ENCODE data around the gene LETM1. TPM values are rescaled to one million over a fixed set of nuclear protein-coding genes. Genes with fewer than 3 reads are reported as not detected.
"Not testable (repeated sequence)": the region's sequence is repeated elsewhere in the genome, so short reads cannot be mapped to it uniquely, and the experiment has no call there.

Gene LETM1
- total RNA-seq, 1 donor from 2014 or later = 67.5 TPM

GRCh38 chr4:1846580-1846979, 9.4 kb downstream of the LETM1 start:
- Histone ChIP-seq H3K9me3 (no peaks in the 10 kb centered on the region), H3K4me3 (no peak overlapping the region), H3K4me1 (peaks cover 7% of the 10 kb centered on the region), H3K36me3 (peaks cover 0 to 39% of the 10 kb centered on the region in 2 donors), H3K27ac (no peak overlapping the region), H3K27me3 (no peaks in the 10 kb centered on the region)
- DNase-seq (ENCODE audit: extremely low spot score in 2 of 2) = no peak
- TF ChIP-seq POLR2AphosphoS5 (IDR thresholded peaks at IDR 0.05; ENCODE audit: insufficient read depth in 1 of 2, low read depth in 1 of 2) = no peak
- no peak for TF ChIP-seq CTCF (IDR thresholded peaks at IDR 0.05)
- no peak for TF ChIP-seq POLR2A (IDR thresholded peaks at IDR 0.05)
- intact Hi-C loops (cut with DNase I) = no loop called here

- H3K4me1 ChIP-seq; intact Hi-C loops (cut with DNase I); DNase-seq (ENCODE audit: extremely low spot score in 2 of 2); H3K4me3 ChIP-seq; H3K27me3 ChIP-seq; H3K9me3 ChIP-seq; H3K27ac ChIP-seq: not testable (repeated sequence)
- peaks cover 0 to 58% of the 10 kb centered on the region in 2 donors for H3K36me3 ChIP-seq
These were observed 11.3 kb downstream of the LETM1 start for GRCh38 chr4:1844618-1845017.

- H3K36me3 ChIP-seq = peaks cover 0 to 66% of the 10 kb centered on the region in 2 donors
- no peak overlapping the region for H3K27ac ChIP-seq
- H3K27me3 ChIP-seq = no peaks in the 10 kb centered on the region
- TF ChIP-seq POLR2AphosphoS5 (IDR thresholded peaks at IDR 0.05; ENCODE audit: insufficient read depth in 1 of 2, low read depth in 1 of 2) (no peak), CTCF (IDR thresholded peaks at IDR 0.05) (no peak), POLR2A (IDR thresholded peaks at IDR 0.05) (no peak)
- H3K9me3 ChIP-seq = no peaks in the 10 kb centered on the region
- H3K4me3 ChIP-seq = no peak overlapping the region
- H3K4me1 ChIP-seq = no peaks in the 10 kb centered on the region
- DNase-seq (ENCODE audit: extremely low spot score in 2 of 2) = no peak
- intact Hi-C loops (cut with DNase I) = no loop called here
These were observed 12.1 kb downstream of the LETM1 start for GRCh38 chr4:1843852-1844251.

- Histone ChIP-seq H3K36me3 (peaks cover 0 to 73% of the 10 kb centered on the region in 2 donors), H3K4me3 (no peak overlapping the region), H3K27me3 (no peaks in the 10 kb centered on the region), H3K27ac (no peak overlapping the region), H3K9me3 (no peaks in the 10 kb centered on the region), H3K4me1 (no peaks in the 10 kb centered on the region)
- no peak for DNase-seq (ENCODE audit: extremely low spot score in 2 of 2)
- no peak for TF ChIP-seq POLR2A (IDR thresholded peaks at IDR 0.05)
- TF ChIP-seq POLR2AphosphoS5 (IDR thresholded peaks at IDR 0.05; ENCODE audit: insufficient read depth in 1 of 2, low read depth in 1 of 2) = no peak
- TF ChIP-seq CTCF (IDR thresholded peaks at IDR 0.05) = no peak
- intact Hi-C loops (cut with DNase I) = no loop called here
These were observed 12.9 kb downstream of the LETM1 start for GRCh38 chr4:1842993-1843448.

GRCh38 chr4:1842339-1842895, 13.5 kb downstream of the LETM1 start:
- Histone ChIP-seq H3K27me3 (no peaks in the 10 kb centered on the region), H3K36me3 (peaks cover 0 to 76% of the 10 kb centered on the region in 2 donors), H3K4me1 (no peaks in the 10 kb centered on the region), H3K27ac (no peak overlapping the region), H3K9me3 (no peaks in the 10 kb centered on the region), H3K4me3 (no peak overlapping the region)
- intact Hi-C loops (cut with DNase I) = no loop called here
- DNase-seq (ENCODE audit: extremely low spot score in 2 of 2) = no peak
- TF ChIP-seq POLR2A (IDR thresholded peaks at IDR 0.05) (no peak), POLR2AphosphoS5 (IDR thresholded peaks at IDR 0.05; ENCODE audit: insufficient read depth in 1 of 2, low read depth in 1 of 2) (no peak), CTCF (IDR thresholded peaks at IDR 0.05) (no peak)
